ENCODE measurements around the gene RHBDL1.

Gene RHBDL1

DNA sequence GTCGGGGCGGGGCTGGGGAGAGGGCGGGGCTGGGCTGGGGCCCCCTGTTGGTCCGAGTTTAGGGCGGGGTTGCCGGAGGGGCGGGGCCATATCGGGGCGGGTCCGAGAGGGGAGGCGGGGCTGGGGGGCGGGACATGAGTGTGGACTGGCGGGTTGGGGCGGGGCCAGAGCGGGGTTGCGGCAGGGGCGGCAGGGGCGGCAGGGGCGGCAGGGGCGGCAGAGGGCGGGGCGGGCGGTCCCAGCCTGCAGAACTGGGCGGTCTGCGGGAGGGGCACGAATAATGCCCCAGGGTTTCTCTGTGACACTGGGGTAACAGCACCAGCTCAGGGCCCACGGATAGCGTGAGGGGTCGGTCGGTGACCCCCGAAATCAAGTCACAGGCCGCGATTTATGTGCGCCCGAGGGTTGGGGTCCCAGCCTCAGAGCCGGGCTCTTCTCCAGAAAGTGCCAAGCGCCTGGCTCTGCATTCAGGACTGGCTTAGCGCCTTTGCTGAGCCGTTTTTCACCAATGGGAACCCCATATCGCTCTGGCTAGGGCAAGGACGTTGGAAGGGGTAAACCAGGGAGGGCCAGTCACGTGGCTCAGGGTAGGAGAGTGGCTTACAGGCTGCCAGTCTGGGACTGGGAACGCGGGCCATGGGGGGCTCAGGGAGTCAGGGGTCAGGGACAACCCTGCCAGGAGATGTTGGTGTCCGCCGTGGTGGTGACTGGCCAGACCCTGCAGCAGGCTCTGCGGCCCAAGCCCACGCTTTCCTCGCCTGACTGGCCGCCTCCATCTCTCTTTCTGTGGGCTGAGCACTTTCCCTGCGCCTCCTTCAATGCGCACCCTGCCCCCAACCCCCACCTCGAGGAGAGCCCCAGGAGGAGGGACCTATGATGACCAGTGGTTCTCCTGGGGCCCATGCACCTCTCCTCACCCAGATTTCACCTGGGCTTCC is 38.1 kb upstream of the RHBDL1 start:
- peak; percentile 90 for DNase-seq

- DNase-seq = no peak
Measured at GRCh38 chr16:638034-638543, 37.4 kb upstream of the RHBDL1 start.

DNA sequence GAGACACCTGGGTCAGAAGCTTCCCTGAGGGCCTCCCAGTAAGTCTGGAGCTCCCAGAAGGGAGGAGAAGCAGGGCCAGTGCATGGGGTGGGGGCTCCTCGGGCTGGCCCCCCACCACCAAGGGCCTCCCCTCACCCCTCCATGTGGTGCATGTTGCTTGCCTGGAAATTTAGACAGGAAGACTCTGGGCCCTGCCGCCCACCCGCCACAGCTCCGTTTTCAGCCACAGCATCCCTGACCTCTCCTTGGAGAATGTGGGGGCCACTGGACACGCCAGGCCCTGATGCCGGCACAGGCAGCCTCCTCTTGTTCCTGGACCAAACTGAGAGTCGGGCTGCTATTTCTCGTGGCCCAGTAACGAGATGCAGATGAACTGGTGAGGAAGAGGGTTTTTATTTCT is 36.6 kb upstream of the RHBDL1 start:
- DNase-seq = no peak

GRCh38 chr16:640614-641013 is 34.9 kb upstream of the RHBDL1 start:
- no peak for DNase-seq

DNA sequence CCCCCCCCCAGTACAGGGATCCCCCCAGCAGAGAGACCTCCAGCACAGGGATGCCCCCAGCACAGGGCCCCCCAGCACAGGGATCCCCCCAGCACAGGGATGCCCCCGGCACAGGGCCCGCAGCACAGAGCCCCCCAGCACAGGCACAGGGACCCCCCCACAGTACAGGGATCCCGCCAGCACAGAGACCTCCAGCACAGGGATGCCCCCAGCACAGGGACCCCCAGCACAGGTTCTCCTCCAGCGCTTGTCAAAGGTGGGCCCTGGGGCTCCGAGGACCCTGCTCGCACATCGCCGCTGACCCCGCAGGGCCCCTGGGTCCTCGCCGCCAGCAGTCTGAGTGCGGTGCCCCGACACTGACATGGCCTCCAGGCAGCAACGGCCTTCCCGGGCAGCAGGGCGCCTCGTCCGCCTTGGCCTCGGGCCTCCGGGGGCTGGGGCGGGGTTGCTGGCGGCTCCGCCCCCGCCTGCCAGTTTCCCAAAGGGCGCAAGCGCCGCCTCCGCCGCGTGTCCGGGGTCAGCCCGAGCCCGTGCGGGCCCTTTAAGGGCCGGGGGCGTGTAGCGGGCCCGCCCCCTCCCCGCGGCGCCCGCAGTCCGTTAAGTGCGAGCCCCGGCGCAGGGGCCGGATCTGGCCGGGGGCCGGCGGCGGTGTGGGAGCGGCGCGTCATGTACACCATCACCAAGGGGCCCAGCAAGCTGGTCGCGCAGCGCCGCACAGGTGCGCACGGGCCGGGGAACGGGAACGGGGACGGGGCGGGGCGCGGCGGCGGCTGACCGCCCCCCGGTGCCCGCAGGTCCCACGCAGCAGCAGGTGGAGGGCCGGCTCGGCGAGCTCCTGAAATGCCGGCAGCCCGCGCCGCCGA is 33.9 kb upstream of the RHBDL1 start, which contains the start of gene MCRIP2:
Gene MCRIP2 (plus strand): TSS at position 503 of the 863 bp plus-strand sequence. CDS start 164 bp downstream, at position 667.
- DNase-seq = peak; percentile 71

DNA sequence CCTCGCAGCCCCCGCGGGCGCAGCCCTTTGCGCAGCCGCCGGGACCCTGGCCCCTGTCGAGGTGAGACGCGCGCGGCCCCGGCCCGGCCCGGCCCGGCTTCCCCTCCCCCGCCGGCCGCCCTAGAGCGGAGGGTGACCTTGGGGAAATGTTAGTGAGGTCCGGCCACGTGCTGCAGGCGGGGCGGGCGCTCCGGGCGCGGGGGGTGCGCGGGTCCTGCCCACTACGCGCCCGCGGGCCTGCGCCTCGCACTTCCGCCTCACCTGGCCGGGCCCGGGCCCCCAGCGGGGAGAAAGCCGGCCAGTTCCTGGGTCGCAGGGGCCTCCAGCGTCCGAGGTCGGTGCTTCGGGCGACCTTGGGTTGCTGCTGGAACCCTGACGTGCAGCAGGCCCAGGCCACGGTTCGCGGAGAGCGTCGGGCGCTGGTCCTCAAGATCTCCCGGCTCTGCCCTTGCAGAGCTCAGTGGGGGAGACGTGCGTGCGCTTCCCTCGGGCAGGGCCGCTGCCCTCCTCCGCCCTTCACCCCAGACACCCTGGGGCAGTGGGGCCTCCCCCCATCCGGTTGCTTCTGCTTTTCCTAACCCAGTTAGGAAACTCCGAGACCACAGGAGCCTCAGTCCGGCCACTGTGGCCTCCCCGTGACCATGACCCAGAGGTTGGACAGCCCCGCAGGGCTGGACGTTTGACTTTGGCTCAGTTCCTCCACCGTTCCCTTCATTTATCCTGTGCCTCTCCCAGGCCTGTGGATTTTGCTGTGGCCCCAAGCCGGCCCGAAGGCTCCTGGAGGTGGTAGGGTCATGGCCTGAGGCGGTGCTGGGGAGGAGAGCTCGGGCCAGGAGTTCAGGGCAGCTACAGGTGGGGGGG is 33.1 kb upstream of the RHBDL1 start:
- peak; percentile 33 for DNase-seq

DNA sequence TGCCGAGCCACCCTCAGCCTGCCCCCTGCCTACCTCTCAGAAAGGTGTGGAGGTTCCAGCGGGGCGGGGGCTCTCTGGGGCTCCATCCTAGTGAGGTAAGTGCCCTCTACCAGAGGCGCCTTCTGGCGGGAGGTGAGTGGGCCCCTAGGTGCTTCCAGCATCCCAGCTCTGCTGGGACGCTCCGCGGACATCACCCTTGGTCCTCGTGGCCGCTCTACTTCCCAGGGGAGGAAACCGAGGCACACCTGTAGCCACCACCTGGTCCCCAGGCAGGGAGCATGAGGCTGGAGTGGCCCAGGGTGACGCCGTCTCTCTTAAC is 32.5 kb upstream of the RHBDL1 start:
- no peak for DNase-seq

DNA sequence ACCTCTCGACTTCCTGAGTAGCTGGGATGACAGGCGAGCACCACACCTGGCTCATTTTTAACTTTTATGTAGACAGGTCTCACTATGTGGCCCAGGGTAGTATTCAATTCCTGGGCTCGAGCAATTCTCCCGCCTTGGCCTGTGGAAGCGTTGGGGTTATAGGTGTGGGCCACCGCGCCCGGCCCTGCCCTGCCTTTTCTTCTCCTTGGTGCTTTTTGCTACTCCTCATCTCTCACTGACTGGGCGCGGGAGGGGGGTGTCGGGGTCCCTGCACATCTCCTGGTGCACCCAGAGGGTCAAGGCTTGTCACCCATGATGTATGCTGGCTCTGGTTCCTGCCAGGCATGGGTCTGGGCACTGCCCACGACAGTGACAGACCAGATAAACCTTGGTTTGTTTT is 30.9 kb upstream of the RHBDL1 start:
- DNase-seq = no peak

- DNase-seq = no peak
Measured at GRCh38 chr16:645852-646678, 29.4 kb upstream of the RHBDL1 start.

DNA sequence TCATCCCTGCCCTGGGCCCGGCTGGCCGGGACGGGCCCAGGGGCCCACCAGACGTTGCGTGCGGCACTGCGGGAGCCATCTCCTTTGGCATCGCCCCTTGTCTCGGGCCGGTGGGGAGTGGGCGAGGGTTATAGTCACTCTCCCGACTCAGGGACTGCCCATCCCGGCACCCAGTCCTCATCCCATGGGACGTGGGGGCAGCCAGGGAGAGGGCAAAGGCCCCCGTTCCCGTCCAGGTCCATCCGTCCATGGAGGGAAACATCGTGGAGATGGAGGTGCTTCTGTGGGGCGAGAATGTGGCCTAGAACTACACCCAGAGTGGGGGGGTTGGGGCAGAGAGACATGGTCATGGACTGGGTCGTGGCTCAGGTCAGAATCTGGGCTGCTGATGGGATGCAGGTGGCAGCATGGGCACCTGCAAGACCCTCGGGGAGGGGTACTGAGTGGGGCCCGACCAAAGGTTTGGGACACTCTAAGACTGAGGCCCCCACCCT is 28.7 kb upstream of the RHBDL1 start:
- no peak for DNase-seq

DNA sequence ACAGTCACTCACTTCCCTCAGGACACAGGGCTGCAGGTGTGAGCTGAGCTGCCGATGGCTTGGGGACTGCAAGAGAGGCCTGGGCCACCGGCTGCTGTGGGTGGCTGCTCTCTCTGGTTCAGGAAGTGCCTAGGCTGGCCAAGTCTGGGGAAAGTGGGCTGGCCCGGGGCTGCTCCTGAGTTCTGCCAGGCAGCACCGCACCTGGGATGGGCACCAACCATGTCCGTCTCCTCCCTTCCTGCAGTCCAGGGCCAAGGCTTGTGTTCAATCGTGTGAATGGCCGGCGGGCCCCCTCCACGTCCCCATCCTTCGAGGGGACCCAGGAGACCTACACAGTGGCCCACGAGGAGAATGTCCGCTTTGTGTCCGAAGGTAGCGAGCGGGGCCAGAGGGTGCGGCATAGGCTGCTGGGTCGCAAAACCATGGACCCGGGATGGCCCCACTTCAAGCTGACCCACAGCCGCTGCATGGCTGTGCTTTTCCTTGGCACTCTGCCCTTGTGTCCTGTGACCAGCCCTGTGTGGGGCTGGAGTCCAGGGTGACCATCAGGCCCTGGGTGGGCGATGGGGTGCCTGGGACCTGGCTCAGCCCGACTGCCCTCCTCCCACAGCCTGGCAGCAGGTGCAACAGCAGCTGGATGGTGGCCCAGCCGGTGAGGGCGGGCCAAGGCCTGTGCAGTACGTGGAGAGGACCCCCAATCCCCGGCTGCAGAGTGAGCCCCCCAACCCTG is 28.1 kb upstream of the RHBDL1 start:
- DNase-seq = no peak

GRCh38 chr16:648071-648780 is 27.2 kb upstream of the RHBDL1 start:
- DNase-seq = peak; percentile 39

- DNase-seq = peak; percentile 90
Measured at GRCh38 chr16:648781-649589, 26.5 kb upstream of the RHBDL1 start, which contains the start of gene WDR90. Gene WDR90, plus strand, starts transcription at chr16:649365. Its CDS starts 52 bp downstream, at chr16:649417.

- DNase-seq = no peak
Measured at GRCh38 chr16:649631-650030, 25.8 kb upstream of the RHBDL1 start.

DNA sequence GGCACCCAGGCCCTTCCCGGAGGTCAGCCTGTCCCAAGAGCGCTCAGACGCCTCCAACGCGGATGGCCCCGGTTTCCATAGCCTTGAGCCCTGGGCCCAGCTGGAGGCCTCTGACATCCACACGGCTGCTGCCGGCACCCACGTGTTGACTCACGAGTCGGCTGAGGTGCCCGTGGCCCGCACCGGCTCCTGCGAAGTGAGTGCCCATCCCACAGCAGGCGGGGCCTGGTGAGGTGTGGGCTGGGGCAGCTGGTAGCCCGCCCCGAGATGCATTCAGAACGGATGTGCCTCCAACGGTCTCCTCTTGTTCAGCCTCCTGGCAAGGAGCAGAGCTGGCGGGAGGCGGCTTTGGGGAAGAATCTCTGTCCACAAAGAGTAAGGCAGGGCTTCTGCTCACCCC is 23.6 kb upstream of the RHBDL1 start:
- DNase-seq = no peak

DNA sequence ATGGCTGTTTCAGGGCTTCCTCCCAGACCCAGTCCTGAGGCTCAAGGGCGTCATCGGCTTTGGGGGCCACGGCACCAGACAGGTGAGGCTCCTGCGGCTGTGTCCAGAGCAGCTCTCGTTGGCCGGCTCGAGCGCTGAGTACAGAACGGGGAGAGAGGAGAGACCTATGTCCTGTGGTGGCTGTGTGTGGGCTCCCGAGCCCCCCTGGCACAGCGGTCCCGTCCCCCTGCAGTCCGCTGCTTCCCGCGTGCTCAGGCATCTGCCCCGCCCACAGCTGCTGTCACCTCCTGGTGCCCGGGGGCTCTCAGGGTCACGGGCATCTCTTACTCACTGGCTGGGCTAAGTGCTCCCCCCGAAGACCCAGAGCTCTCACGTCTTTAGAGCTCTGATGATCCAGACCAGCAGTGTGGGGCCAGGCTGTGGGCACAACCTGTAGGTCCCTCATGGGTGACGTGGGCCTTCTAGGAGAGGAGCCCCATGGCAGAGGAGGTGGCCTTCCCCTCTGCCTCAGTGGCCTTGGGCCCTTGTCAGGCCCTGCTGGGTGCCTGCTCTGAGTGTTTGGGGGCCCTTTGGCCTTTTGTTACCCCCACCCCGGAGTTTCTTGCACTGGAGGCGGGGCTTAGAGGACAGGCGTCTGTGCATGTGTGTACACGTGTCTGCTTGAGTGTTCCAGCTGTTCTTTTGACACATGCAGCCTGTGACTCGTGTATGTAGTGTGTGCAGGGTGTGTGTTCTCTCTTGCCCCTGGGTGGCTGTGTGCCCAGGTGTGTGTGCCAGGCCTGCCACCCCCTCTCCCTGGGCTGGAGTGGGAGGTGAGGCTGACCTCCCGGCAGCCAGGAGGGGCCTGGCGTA is 22.8 kb upstream of the RHBDL1 start:
- no peak for DNase-seq

- no peak for DNase-seq
Measured at GRCh38 chr16:654034-654433, 21.4 kb upstream of the RHBDL1 start.

- DNase-seq = no peak
Measured at GRCh38 chr16:657487-657886, 18.0 kb upstream of the RHBDL1 start.

Data from CD4-positive, alpha-beta T cell treated with Interleukin-10 for 1 hour (primary cell).